GM12891 (cell line): ENCODE measurements around the gene MTG2.

Source experiments
- PAX5 ChIP-seq: IDR thresholded peaks from 2 replicates; pipeline ENCODE4 v1.6.1; 2011; ENCODE audit warnings: low read length, moderate library complexity, mild to moderate bottlenecking; ENCODE audit not compliant: insufficient read depth, severe bottlenecking
- POLR2A ChIP-seq: IDR thresholded peaks from 2 replicates; pipeline ENCODE4 v1.6.1; 2011; ENCODE audit warnings: low read depth, low read length, control low read depth
- POLR2AphosphoS5 ChIP-seq: IDR thresholded peaks from 2 replicates; pipeline ENCODE4 v1.6.1; 2011; ENCODE audit warnings: low read depth, low read length, control low read depth
- SPI1 ChIP-seq: IDR thresholded peaks from 2 replicates; pipeline ENCODE4 v1.6.1; 2011; ENCODE audit warnings: low read depth, low read length, control low read depth
- TAF1 ChIP-seq: IDR thresholded peaks from 2 replicates; pipeline ENCODE4 v1.6.1; 2011; ENCODE audit warnings: low read depth, low read length, control low read depth

DNA sequence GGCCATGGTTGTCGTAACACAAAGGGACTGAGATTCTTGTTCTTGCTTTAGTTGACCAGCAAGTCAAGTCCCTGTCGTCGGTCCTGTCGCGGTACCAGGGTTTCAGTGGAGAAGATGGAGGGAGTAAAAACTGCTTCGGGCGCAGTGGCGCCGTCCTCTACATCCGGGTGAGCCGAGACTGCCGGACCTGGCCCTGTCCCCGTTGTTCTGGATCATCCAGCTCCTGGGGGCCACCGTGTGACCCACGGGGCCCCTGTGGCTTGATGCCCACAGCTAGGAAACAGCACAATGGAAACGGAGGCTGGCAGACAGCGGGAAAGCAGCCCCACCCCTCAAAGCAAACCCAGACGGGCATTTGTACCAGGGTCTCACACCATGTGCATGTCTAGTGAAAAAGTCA, 15.0 kb downstream of the MTG2 start:
- TF ChIP-seq TAF1 (no peak), POLR2A (no peak), POLR2AphosphoS5 (no peak), SPI1 (no peak), PAX5 (no peak)
